ENCODE results near the gene CPT1B. TPM values are rescaled to one million over a fixed set of nuclear protein-coding genes. Genes with fewer than 3 reads are reported as not detected.
A peak's percentile ranks its signal among the peaks of the same experiment; 100 is the strongest.
"Not testable (repeated sequence)": the region's sequence is repeated elsewhere in the genome, so short reads cannot be mapped to it uniquely, and the experiment has no call there.

Gene CPT1B
- total RNA-seq, 4 donors from 2014 or later: 53.4 to 134 (median 63.7) TPM

- intact Hi-C loops (cut with DNase I; ENCODE audit: low total_unique reads) (no loop called here), in situ Hi-C loops (cut with MboI; ENCODE audit: low sequenced_read_pairs in 4 of 4) (no loop called here)
- H3K27ac ChIP-seq: no peak overlapping the region
- no peaks in the 10 kb centered on the region for H3K9me3 ChIP-seq
- no peak for ATAC-seq
- DNase-seq: no peak
- no peaks in the 10 kb centered on the region for H3K36me3 ChIP-seq
- H3K27me3 ChIP-seq: peaks cover 41 to 43% (median 42%) of the 10 kb centered on the region in 3 donors
- peaks cover 11 to 12% of the 10 kb centered on the region in 2 donors for H3K4me1 ChIP-seq
- no peak for TF ChIP-seq CTCF (IDR thresholded peaks at IDR 0.05 in 4 of 5, conservative IDR thresholded peaks at IDR 0.05 in 1 of 5)
- TF ChIP-seq POLR2A (IDR thresholded peaks at IDR 0.05): no peak
- H3K4me3 ChIP-seq: no peak overlapping the region
Measured at GRCh38 chr22:50535113-50535512, 43.1 kb downstream of the CPT1B start.

GRCh38 chr22:50533856-50534711, 44.1 kb downstream of the CPT1B start:
- in situ Hi-C loops (cut with MboI; ENCODE audit: low sequenced_read_pairs in 4 of 4); H3K4me3 ChIP-seq; H3K27ac ChIP-seq; DNase-seq; H3K9me3 ChIP-seq; ATAC-seq; H3K36me3 ChIP-seq; intact Hi-C loops (cut with DNase I; ENCODE audit: low total_unique reads): not testable (repeated sequence)
- Histone ChIP-seq H3K4me1 (peaks cover 8 to 12% of the 10 kb centered on the region in 2 donors), H3K27me3 (peaks cover 47 to 54% (median 50%) of the 10 kb centered on the region in 3 donors)
- TF ChIP-seq POLR2A (IDR thresholded peaks at IDR 0.05): peak; percentile 16 to 30

- no peaks in the 10 kb centered on the region for H3K9me3 ChIP-seq
- peak overlapping the region; percentile 79 to 86 (median 82) for H3K27ac ChIP-seq
- TF ChIP-seq CTCF (IDR thresholded peaks at IDR 0.05 in 4 of 5, conservative IDR thresholded peaks at IDR 0.05 in 1 of 5): no peak
- no peak for TF ChIP-seq POLR2A (IDR thresholded peaks at IDR 0.05)
- peaks cover 7 to 12% of the 10 kb centered on the region in 2 donors for H3K4me1 ChIP-seq
- no peaks in the 10 kb centered on the region for H3K36me3 ChIP-seq
- in situ Hi-C loops (cut with MboI; ENCODE audit: low sequenced_read_pairs in 4 of 4): no loop called here
- H3K27me3 ChIP-seq: peaks cover 47 to 58% (median 57%) of the 10 kb centered on the region in 3 donors
- DNase-seq (no peak), ATAC-seq (no peak)
- H3K4me3 ChIP-seq: peak overlapping the region in 2 of 4 donors; percentile 52 to 59
- intact Hi-C loops (cut with DNase I; ENCODE audit: low total_unique reads): no loop called here
Measured at GRCh38 chr22:50532824-50533796, 45.1 kb downstream of the CPT1B start.

GRCh38 chr22:50531962-50532674, 46.1 kb downstream of the CPT1B start:
- Histone ChIP-seq H3K4me1 (peaks cover 7 to 12% of the 10 kb centered on the region in 2 donors), H3K27me3 (peaks cover 47 to 57% (median 53%) of the 10 kb centered on the region in 3 donors), H3K27ac (peak overlapping the region; percentile 79 to 86 (median 82)), H3K36me3 (no peaks in the 10 kb centered on the region), H3K4me3 (peak overlapping the region; percentile 52 to 70 (median 58)), H3K9me3 (no peaks in the 10 kb centered on the region)
- ATAC-seq (peak; percentile 38 to 40), DNase-seq (peak in 1 of 2 donors; percentile 57)
- in situ Hi-C loops (cut with MboI; ENCODE audit: low sequenced_read_pairs in 4 of 4): no loop called here
- TF ChIP-seq POLR2A (IDR thresholded peaks at IDR 0.05) (peak in 1 of 2 donors; percentile 40), CTCF (IDR thresholded peaks at IDR 0.05 in 4 of 5, conservative IDR thresholded peaks at IDR 0.05 in 1 of 5) (no peak)
- intact Hi-C loops (cut with DNase I; ENCODE audit: low total_unique reads): no loop called here
